ENCODE data around the gene SUOX. TPM values are rescaled to one million over a fixed set of nuclear protein-coding genes. Genes with fewer than 3 reads are reported as not detected.

Gene SUOX
- total and polyA plus RNA-seq, 5 donors from 2014 or later = 2.2 to 10.3 (median 6.9) TPM

DNA sequence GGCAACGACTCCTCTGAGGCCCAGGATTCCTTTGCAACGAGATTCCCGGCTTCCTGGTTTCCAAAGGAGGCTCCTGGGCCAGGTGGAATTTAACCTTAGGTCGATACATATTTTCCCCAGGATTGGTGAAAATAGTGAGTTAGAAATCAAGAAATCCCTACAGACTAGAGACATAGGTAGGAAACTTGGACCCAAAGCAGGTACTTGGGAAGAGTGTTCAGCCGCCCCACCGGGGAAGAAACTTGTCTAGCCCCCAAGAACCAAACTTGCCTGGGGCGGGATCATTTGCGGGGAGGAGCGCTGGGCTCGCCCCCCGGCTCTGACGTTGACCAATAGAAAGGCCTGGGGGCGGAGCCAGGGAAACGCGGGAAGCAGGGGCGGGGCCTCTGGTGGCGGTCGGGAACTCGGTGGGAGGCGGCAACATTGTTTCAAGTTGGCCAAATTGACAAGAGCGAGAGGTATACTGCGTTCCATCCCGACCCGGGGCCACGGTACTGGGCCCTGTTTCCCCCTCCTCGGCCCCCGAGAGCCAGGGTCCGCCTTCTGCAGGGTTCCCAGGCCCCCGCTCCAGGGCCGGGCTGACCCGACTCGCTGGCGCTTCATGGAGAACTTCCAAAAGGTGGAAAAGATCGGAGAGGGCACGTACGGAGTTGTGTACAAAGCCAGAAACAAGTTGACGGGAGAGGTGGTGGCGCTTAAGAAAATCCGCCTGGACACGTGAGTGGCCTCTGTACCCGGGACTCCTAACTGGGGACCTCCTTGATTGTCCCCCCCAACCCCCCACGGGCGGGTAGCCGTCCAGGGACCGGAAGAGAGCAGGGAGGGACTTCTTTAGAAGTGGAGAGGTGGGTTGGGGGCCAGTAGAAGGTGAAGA lies 30.4 kb upstream of the SUOX start, which contains the start of gene CDK2:
CDK2 (plus strand) TSS at position 423 of the 874 bp plus-strand sequence; CDS start at position 602, 179 bp downstream.
- Mint-ChIP-seq H3K27ac (peak within 1 kb of the TSS; percentile 92 to 95 (median 95)), H3K4me1 (peaks cover 17 to 37% (median 27%) of the 10 kb centered on the region in 4 donors), H3K27me3 (no peaks in the 10 kb centered on the region), H3K9me3 (no peaks in the 10 kb centered on the region), H3K4me3 (peak within 1 kb of the TSS; percentile 90 to 97 (median 93)), H3K36me3 (no peaks in the 10 kb centered on the region)
- peak; percentile 77 to 88 (median 85) for DNase-seq
- ATAC-seq (ENCODE audit: low read depth in 2 of 2) = peak; percentile 86 to 88
- Histone ChIP-seq H3K4me3 (ENCODE audit: low read depth, low read length) (peak within 1 kb of the TSS; percentile 79), H3K9me3 (ENCODE audit: control insufficient read depth in 2 of 2, low read length in 2 of 2) (no peaks in the 10 kb centered on the region), H3K36me3 (ENCODE audit: control insufficient read depth, insufficient read depth, low read length) (peaks cover 2% of the 10 kb centered on the region), H3K4me1 (ENCODE audit: control insufficient read depth, insufficient read depth, low read length, poor library complexity, severe bottlenecking) (peaks cover 19% of the 10 kb centered on the region), H3K27me3 (ENCODE audit: control insufficient read depth, insufficient read depth, low read length) (no peaks in the 10 kb centered on the region), H3K27ac (ENCODE audit: insufficient read depth, low read length, poor library complexity, severe bottlenecking) (peak within 1 kb of the TSS; percentile 73)

DNA sequence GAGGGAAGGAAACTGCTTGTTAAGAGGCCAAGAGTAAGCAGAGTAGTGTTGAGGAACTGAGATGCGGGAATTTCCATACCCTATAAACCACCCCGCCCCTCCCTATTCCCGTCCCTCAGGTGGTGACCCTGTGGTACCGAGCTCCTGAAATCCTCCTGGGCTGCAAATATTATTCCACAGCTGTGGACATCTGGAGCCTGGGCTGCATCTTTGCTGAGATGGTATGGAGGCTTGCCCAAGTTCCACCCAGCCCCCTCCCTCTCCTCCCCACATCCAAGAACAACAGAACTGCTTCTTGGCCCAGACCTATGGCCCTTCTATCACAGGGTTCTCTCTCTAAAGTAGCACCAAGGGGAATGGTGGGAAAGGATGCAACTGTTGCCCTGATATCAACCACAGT lies 27.7 kb upstream of the SUOX start:
- H3K9me3 ChIP-seq (ENCODE audit: control insufficient read depth in 2 of 2, low read length in 2 of 2) = no peaks in the 10 kb centered on the region
- H3K36me3 Mint-ChIP-seq = no peaks in the 10 kb centered on the region
- no peaks in the 10 kb centered on the region for H3K27me3 ChIP-seq (ENCODE audit: control insufficient read depth, insufficient read depth, low read length)
- DNase-seq (no peak), ATAC-seq (ENCODE audit: low read depth in 2 of 2) (no peak)
- no peaks in the 10 kb centered on the region for H3K27me3 Mint-ChIP-seq
- H3K9me3 Mint-ChIP-seq = no peaks in the 10 kb centered on the region
- no peak overlapping the region for H3K27ac ChIP-seq (ENCODE audit: insufficient read depth, low read length, poor library complexity, severe bottlenecking)
- H3K36me3 ChIP-seq (ENCODE audit: control insufficient read depth, insufficient read depth, low read length) = peaks cover 2% of the 10 kb centered on the region
- H3K4me1 Mint-ChIP-seq = peaks cover 17 to 37% (median 27%) of the 10 kb centered on the region in 4 donors
- H3K4me1 ChIP-seq (ENCODE audit: control insufficient read depth, insufficient read depth, low read length, poor library complexity, severe bottlenecking) = peaks cover 33% of the 10 kb centered on the region
- H3K4me3 Mint-ChIP-seq = peak overlapping the region in 2 of 4 donors; percentile 40 to 92
- H3K27ac Mint-ChIP-seq = peak overlapping the region in 2 of 3 donors; percentile 32 to 69
- no peak overlapping the region for H3K4me3 ChIP-seq (ENCODE audit: low read depth, low read length)

DNA sequence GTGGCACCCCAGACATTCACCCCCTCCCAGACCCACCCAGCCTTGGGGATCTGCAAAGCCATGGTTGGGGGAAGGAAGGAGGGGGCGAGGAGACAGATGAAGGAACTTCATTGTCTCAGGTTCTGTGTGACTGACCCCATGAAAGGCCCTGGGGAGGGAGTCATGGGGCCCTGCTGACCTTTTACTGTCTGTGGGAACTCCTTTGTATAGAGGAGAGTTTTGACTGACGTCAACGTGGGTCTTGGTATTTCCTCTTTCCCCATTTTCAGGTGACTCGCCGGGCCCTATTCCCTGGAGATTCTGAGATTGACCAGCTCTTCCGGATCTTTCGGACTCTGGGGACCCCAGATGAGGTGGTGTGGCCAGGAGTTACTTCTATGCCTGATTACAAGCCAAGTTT lies 26.3 kb upstream of the SUOX start:
- no peak for DNase-seq
- H3K36me3 Mint-ChIP-seq = no peaks in the 10 kb centered on the region

DNA sequence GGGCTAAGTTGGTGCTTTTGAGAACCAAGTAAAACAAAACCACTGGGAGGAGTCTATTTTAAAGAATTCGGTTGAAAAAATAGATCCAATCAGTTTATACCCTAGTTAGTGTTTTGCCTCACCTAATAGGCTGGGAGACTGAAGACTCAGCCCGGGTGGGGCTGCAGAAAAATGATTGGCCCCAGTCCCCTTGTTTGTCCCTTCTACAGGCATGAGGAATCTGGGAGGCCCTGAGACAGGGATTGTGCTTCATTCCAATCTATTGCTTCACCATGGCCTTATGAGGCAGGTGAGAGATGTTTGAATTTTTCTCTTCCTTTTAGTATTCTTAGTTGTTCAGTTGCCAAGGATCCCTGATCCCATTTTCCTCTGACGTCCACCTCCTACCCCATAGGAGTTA lies 25.0 kb upstream of the SUOX start:
- Mint-ChIP-seq H3K4me3 (no peak overlapping the region), H3K27me3 (no peaks in the 10 kb centered on the region), H3K4me1 (peaks cover 15 to 30% (median 25%) of the 10 kb centered on the region in 4 donors), H3K36me3 (peaks cover 4% of the 10 kb centered on the region), H3K27ac (peak overlapping the region in 1 of 3 donors; percentile 65), H3K9me3 (no peaks in the 10 kb centered on the region)
- Histone ChIP-seq H3K9me3 (ENCODE audit: control insufficient read depth in 2 of 2, low read length in 2 of 2) (no peaks in the 10 kb centered on the region), H3K27me3 (ENCODE audit: control insufficient read depth, insufficient read depth, low read length) (no peaks in the 10 kb centered on the region), H3K4me3 (ENCODE audit: low read depth, low read length) (peak overlapping the region; percentile 87), H3K4me1 (ENCODE audit: control insufficient read depth, insufficient read depth, low read length, poor library complexity, severe bottlenecking) (peaks cover 38% of the 10 kb centered on the region), H3K27ac (ENCODE audit: insufficient read depth, low read length, poor library complexity, severe bottlenecking) (peak overlapping the region; percentile 16), H3K36me3 (ENCODE audit: control insufficient read depth, insufficient read depth, low read length) (peaks cover 2% of the 10 kb centered on the region)
- ATAC-seq (ENCODE audit: low read depth in 2 of 2) (no peak), DNase-seq (no peak)

More for the DNA sequence above, 26.3 kb upstream of the SUOX start:
- Mint-ChIP-seq H3K4me1 (peaks cover 18 to 32% (median 24%) of the 10 kb centered on the region in 4 donors), H3K27ac (peak overlapping the region in 1 of 3 donors; percentile 31), H3K27me3 (no peaks in the 10 kb centered on the region), H3K9me3 (no peaks in the 10 kb centered on the region), H3K4me3 (no peak overlapping the region)
- ATAC-seq (ENCODE audit: low read depth in 2 of 2) = no peak
- Histone ChIP-seq H3K9me3 (ENCODE audit: control insufficient read depth in 2 of 2, low read length in 2 of 2) (no peaks in the 10 kb centered on the region), H3K27ac (ENCODE audit: insufficient read depth, low read length, poor library complexity, severe bottlenecking) (no peak overlapping the region), H3K36me3 (ENCODE audit: control insufficient read depth, insufficient read depth, low read length) (peaks cover 2% of the 10 kb centered on the region), H3K4me3 (ENCODE audit: low read depth, low read length) (no peak overlapping the region), H3K4me1 (ENCODE audit: control insufficient read depth, insufficient read depth, low read length, poor library complexity, severe bottlenecking) (peaks cover 44% of the 10 kb centered on the region), H3K27me3 (ENCODE audit: control insufficient read depth, insufficient read depth, low read length) (no peaks in the 10 kb centered on the region)

- H3K4me3 Mint-ChIP-seq = no peak overlapping the region
- peaks cover 15 to 30% (median 26%) of the 10 kb centered on the region in 4 donors for H3K4me1 Mint-ChIP-seq
These were observed 24.6 kb upstream of the SUOX start for GRCh38 chr12:55972456-55972855.

GRCh38 chr12:55972911-55973598 lies 24.0 kb upstream of the SUOX start:
- peaks cover 5% of the 10 kb centered on the region for H3K36me3 ChIP-seq (ENCODE audit: control insufficient read depth, insufficient read depth, low read length)
- Mint-ChIP-seq H3K36me3 (peaks cover 7% of the 10 kb centered on the region), H3K27me3 (no peaks in the 10 kb centered on the region), H3K9me3 (no peaks in the 10 kb centered on the region), H3K4me3 (no peak overlapping the region), H3K27ac (no peak overlapping the region), H3K4me1 (peaks cover 11 to 27% (median 25%) of the 10 kb centered on the region in 4 donors)
- peak overlapping the region; percentile 87 for H3K4me3 ChIP-seq (ENCODE audit: low read depth, low read length)
- H3K27ac ChIP-seq (ENCODE audit: insufficient read depth, low read length, poor library complexity, severe bottlenecking) = peak overlapping the region; percentile 90
- peaks cover 31% of the 10 kb centered on the region for H3K4me1 ChIP-seq (ENCODE audit: control insufficient read depth, insufficient read depth, low read length, poor library complexity, severe bottlenecking)
- no peak for ATAC-seq (ENCODE audit: low read depth in 2 of 2)
- no peaks in the 10 kb centered on the region for H3K27me3 ChIP-seq (ENCODE audit: control insufficient read depth, insufficient read depth, low read length)
- DNase-seq = no peak
- no peaks in the 10 kb centered on the region for H3K9me3 ChIP-seq (ENCODE audit: control insufficient read depth in 2 of 2, low read length in 2 of 2)

More at GRCh38 chr12:55972456-55972855, 24.6 kb upstream of the SUOX start:
- no peaks in the 10 kb centered on the region for H3K9me3 Mint-ChIP-seq
- H3K27me3 Mint-ChIP-seq = no peaks in the 10 kb centered on the region
- Histone ChIP-seq H3K4me3 (ENCODE audit: low read depth, low read length) (peak overlapping the region; percentile 87), H3K27me3 (ENCODE audit: control insufficient read depth, insufficient read depth, low read length) (no peaks in the 10 kb centered on the region), H3K27ac (ENCODE audit: insufficient read depth, low read length, poor library complexity, severe bottlenecking) (peak overlapping the region; percentile 90), H3K4me1 (ENCODE audit: control insufficient read depth, insufficient read depth, low read length, poor library complexity, severe bottlenecking) (peaks cover 34% of the 10 kb centered on the region), H3K36me3 (ENCODE audit: control insufficient read depth, insufficient read depth, low read length) (peaks cover 2% of the 10 kb centered on the region), H3K9me3 (ENCODE audit: control insufficient read depth in 2 of 2, low read length in 2 of 2) (no peaks in the 10 kb centered on the region)
- DNase-seq (no peak), ATAC-seq (ENCODE audit: low read depth in 2 of 2) (no peak)
- peak overlapping the region in 1 of 3 donors; percentile 65 for H3K27ac Mint-ChIP-seq
- peaks cover 4% of the 10 kb centered on the region for H3K36me3 Mint-ChIP-seq

GRCh38 chr12:55973599-55974307 lies 23.3 kb upstream of the SUOX start, which contains the start of gene RAB5B:
Gene RAB5B, plus strand, starts transcription at chr12:55974078. Its CDS starts 12,883 bp downstream, at chr12:55986961.
- H3K9me3 ChIP-seq (ENCODE audit: control insufficient read depth in 2 of 2, low read length in 2 of 2) = no peaks in the 10 kb centered on the region
- no peak within 1 kb of the TSS for H3K27ac Mint-ChIP-seq
- peaks cover 5 to 24% (median 22%) of the 10 kb centered on the region in 4 donors for H3K4me1 Mint-ChIP-seq
- ATAC-seq (ENCODE audit: low read depth in 2 of 2) = peak; percentile 90 to 91
- H3K36me3 ChIP-seq (ENCODE audit: control insufficient read depth, insufficient read depth, low read length) = peaks cover 5% of the 10 kb centered on the region
- no peaks in the 10 kb centered on the region for H3K27me3 ChIP-seq (ENCODE audit: control insufficient read depth, insufficient read depth, low read length)
- H3K9me3 Mint-ChIP-seq = no peaks in the 10 kb centered on the region
- no peak within 1 kb of the TSS for H3K4me3 Mint-ChIP-seq
- peak; percentile 98 to 100 (median 99) for DNase-seq
- peak within 1 kb of the TSS; percentile 87 for H3K4me3 ChIP-seq (ENCODE audit: low read depth, low read length)
- H3K36me3 Mint-ChIP-seq = peaks cover 7% of the 10 kb centered on the region
- peak within 1 kb of the TSS; percentile 90 for H3K27ac ChIP-seq (ENCODE audit: insufficient read depth, low read length, poor library complexity, severe bottlenecking)
- no peaks in the 10 kb centered on the region for H3K27me3 Mint-ChIP-seq
- peaks cover 31% of the 10 kb centered on the region for H3K4me1 ChIP-seq (ENCODE audit: control insufficient read depth, insufficient read depth, low read length, poor library complexity, severe bottlenecking)

All from CD4-positive, CD25-positive, alpha-beta regulatory T cell (primary cell).